Kidney epithelial cell (primary cell): ENCODE results near the gene TRPM4. TPM values are rescaled to one million over a fixed set of nuclear protein-coding genes. Genes with fewer than 3 reads are reported as not detected.
A peak's percentile ranks its signal among the peaks of the same experiment; 100 is the strongest.

Experiments
- DNase-seq: peaks from one replicate; pipeline ENCODE4 v3.0.0-alpha.2; 2010; ENCODE audit warnings: low read depth
- H3K27me3 ChIP-seq: 2 replicates; pipeline ENCODE4 v1.6.0; 2011; ENCODE audit warnings: low read length; ENCODE audit not compliant: control insufficient read depth, insufficient read depth
- H3K36me3 ChIP-seq: 2 replicates; pipeline ENCODE4 v1.5.1; 2011; ENCODE audit warnings: low read length; ENCODE audit not compliant: control insufficient read depth, insufficient read depth
- H3K4me3 ChIP-seq: 2 replicates; pipeline ENCODE4 v1.5.1; 2011; ENCODE audit warnings: low read depth, mild to moderate bottlenecking, control low read depth, low read length
- total RNA-seq: library from RNA; depleted of rRNA; stranded (reverse); fragments of >200 nt; gene quantifications from 2 replicates; pipeline ENCODE4 v1.2.3, GENCODE V29; 2015
- TF ChIP-seq, protein P1 (sequence below): IDR thresholded peaks from 2 replicates; pipeline ENCODE4 v1.5.1; 2011; ENCODE audit warnings: mild to moderate bottlenecking, moderate library complexity, low read length, control low read depth, inconsistent platforms; ENCODE audit not compliant: insufficient read depth, poor library complexity, severe bottlenecking

Gene TRPM4
- total RNA-seq, 1 donor from 2014 or later: 13.5 TPM

DNA sequence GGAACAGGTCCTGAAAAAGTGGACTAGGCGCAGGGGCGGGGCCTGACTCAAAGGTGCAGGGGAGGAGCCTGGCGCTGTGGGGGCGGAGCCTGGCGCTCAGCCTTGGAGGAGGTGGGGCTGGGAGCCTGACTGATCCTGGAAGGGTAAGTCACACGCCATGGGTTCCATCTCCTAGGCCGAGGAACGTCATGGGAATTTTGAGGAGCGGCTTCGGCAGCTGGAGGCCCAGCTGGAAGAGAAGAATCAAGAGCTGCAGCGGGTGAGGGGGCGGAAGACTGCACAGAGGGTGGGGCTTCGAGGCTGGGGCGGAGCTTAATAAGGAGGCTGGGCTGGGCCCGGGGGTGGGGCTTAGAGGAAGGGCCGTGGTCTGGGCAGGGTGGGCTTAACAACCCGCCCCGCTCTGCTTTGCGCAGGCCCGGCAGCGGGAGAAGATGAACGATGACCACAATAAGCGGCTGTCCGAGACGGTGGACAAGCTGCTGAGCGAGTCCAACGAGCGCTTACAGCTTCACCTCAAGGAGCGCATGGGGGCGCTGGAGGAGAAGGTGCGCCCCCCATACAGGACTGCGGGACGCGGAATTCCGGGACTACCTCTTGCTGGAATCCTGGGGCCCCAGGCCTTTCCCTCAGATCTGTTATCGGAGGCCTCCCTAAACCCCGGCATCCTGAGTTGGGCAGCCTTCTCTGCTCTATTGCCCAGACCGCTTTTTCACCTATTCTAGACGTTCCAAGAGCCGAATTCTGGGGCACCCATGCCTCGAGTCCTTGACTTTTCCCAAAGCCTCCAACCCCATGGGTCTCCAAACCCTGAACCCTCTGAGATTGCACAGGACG lies 23.8 kb upstream of the TRPM4 start:
- DNase-seq: no peak
- Histone ChIP-seq H3K36me3 (no peaks in the 10 kb centered on the region), H3K4me3 (peak overlapping the region; percentile 17), H3K27me3 (peaks cover 13% of the 10 kb centered on the region)
- TF ChIP-seq, protein P1, sequence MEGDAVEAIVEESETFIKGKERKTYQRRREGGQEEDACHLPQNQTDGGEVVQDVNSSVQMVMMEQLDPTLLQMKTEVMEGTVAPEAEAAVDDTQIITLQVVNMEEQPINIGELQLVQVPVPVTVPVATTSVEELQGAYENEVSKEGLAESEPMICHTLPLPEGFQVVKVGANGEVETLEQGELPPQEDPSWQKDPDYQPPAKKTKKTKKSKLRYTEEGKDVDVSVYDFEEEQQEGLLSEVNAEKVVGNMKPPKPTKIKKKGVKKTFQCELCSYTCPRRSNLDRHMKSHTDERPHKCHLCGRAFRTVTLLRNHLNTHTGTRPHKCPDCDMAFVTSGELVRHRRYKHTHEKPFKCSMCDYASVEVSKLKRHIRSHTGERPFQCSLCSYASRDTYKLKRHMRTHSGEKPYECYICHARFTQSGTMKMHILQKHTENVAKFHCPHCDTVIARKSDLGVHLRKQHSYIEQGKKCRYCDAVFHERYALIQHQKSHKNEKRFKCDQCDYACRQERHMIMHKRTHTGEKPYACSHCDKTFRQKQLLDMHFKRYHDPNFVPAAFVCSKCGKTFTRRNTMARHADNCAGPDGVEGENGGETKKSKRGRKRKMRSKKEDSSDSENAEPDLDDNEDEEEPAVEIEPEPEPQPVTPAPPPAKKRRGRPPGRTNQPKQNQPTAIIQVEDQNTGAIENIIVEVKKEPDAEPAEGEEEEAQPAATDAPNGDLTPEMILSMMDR: peak; percentile 27

DNA sequence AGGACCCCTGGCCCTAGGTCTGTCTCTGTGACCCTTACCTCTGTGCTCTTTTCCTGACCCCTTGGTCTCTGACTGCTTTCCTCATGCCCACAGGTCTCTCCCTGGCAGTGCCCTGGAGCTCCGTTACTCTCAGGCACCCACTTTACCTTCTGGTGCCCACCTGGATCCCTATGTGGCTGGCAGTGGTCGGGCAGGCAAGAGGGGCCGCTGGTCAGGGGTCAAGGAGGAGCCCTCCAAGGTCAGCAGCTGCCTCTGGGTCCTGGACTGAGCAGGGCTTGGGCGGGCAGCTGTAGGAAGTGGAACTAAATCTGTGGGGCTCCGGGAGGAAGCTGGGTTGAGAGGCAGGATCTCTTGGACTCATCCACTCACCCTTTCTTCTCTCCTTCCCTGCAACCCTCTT lies 21.9 kb upstream of the TRPM4 start:
- DNase-seq: no peak
- no peaks in the 10 kb centered on the region for H3K36me3 ChIP-seq
- TF ChIP-seq, protein P1: no peak
- H3K4me3 ChIP-seq: no peak overlapping the region
- peaks cover 13% of the 10 kb centered on the region for H3K27me3 ChIP-seq

DNA sequence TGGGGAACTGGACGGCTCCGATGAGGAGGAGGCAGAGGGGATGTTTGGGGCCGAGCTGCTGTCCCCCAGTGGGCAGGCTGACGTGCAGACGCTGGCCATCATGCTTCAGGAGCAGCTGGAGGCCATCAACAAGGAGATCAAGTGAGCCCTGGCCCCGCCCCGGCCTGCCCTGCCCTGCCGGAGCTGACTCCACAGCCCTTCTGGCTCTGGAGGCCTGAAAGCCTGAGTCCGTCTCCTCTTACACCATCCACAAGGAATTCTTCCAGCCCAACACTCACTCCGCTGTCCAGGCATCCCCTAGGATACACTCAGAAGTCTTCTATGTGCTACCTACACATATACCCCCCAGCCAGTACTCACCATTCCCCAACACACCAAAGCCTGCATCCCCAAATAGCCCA lies 20.8 kb upstream of the TRPM4 start:
- peaks cover 13% of the 10 kb centered on the region for H3K27me3 ChIP-seq
- H3K36me3 ChIP-seq: no peaks in the 10 kb centered on the region
- H3K4me3 ChIP-seq: no peak overlapping the region
- TF ChIP-seq, protein P1: no peak
- DNase-seq: no peak

DNA sequence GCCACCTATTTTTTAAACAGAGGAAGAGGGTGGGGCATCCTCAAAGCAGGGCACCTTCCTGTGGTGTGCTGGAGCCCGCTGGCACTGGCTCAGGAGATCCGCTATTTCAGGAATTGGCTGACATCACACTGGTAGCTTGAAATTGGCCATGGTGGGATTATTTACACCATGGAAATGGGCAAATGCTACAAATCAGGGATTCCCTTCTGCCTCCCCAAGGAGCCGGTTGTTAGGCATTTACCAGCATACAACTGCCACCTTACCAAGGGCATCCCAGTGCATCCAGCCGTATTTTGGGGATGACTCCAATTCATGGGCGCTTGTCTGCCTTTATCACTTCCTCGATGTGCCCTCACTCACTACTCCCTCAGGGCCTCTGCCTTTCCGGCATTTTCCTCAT lies 16.6 kb upstream of the TRPM4 start:
- no peaks in the 10 kb centered on the region for H3K27me3 ChIP-seq
- no peak for DNase-seq
- TF ChIP-seq, protein P1: no peak

DNA sequence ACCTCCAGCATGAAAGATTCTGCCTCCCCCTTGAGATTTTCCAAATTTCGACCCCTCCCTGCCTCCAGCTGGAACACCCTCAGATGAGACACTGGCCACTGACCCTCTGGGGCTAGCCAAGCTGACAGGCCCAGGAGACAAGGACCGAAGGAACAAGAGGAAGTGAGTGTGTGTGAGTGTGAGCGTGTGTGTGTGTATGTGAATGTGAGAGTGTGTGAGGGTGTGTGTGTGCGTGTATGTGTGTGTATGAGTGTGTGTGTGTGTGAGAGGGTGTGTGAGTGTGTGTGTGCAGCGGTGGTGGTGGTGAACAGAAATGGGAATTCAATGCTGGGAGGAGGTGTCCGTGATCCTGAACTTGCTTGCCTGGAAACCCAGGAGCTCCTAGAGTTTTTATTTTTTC lies 16.2 kb upstream of the TRPM4 start:
- H3K36me3 ChIP-seq: no peaks in the 10 kb centered on the region
- H3K27me3 ChIP-seq: no peaks in the 10 kb centered on the region
- no peak for DNase-seq
- TF ChIP-seq, protein P1: no peak
- no peak overlapping the region for H3K4me3 ChIP-seq

More for the DNA sequence above, 16.6 kb upstream of the TRPM4 start:
- Histone ChIP-seq H3K4me3 (no peak overlapping the region), H3K36me3 (no peaks in the 10 kb centered on the region)
